ENCODE results near the gene LONRF3. TPM values are rescaled to one million over a fixed set of nuclear protein-coding genes. Genes with fewer than 3 reads are reported as not detected.
"Not testable (repeated sequence)": the region's sequence is repeated elsewhere in the genome, so short reads cannot be mapped to it uniquely, and the experiment has no call there.

LONRF3 gene
- total RNA-seq, 2 donors from 2014 or later, result 3.5 to 8.1 TPM

DNA sequence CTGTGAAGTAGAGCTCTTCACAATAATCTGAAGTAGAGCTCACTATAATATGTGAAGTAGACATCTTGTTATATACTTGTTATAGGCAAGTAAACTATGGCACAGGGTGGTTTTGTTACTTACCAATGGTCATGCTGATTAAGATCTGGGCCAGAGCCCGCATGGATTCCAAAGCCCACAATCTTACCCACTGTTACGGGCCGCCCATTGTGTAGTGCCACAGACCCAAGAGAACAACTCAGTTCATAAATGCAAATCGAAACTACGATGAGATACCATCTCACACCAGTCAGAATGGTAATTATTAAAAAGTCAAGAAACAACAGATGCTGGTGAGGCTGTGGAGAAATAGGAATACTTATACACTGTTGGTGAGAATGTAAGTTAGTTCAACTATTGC lies 51.5 kb downstream of the LONRF3 start:
- no peaks in the 10 kb centered on the region for H3K36me3 ChIP-seq
- H3K27me3 ChIP-seq (replicated peaks; ENCODE audit: insufficient read depth), result no peaks in the 10 kb centered on the region
- no peak for DNase-seq (ENCODE audit: low spot score)
- WGBS, result 97% methylated on average over 5 of the region's 5 CpGs
- TF ChIP-seq POLR2AphosphoS5 (IDR thresholded peaks at IDR 0.05) (no peak), POLR2A (IDR thresholded peaks at IDR 0.05) (no peak)
- TF ChIP-seq, protein P1, sequence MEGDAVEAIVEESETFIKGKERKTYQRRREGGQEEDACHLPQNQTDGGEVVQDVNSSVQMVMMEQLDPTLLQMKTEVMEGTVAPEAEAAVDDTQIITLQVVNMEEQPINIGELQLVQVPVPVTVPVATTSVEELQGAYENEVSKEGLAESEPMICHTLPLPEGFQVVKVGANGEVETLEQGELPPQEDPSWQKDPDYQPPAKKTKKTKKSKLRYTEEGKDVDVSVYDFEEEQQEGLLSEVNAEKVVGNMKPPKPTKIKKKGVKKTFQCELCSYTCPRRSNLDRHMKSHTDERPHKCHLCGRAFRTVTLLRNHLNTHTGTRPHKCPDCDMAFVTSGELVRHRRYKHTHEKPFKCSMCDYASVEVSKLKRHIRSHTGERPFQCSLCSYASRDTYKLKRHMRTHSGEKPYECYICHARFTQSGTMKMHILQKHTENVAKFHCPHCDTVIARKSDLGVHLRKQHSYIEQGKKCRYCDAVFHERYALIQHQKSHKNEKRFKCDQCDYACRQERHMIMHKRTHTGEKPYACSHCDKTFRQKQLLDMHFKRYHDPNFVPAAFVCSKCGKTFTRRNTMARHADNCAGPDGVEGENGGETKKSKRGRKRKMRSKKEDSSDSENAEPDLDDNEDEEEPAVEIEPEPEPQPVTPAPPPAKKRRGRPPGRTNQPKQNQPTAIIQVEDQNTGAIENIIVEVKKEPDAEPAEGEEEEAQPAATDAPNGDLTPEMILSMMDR (IDR thresholded peaks at IDR 0.05), result no peak
- H3K4me3 ChIP-seq, result no peak overlapping the region
- no peaks in the 10 kb centered on the region for H3K9me3 ChIP-seq
- intact Hi-C loops (cut with DNase I), result no loop called here
- H3K27ac ChIP-seq, result no peak overlapping the region
- H3K4me1 ChIP-seq (replicated peaks), result no peaks in the 10 kb centered on the region

DNA sequence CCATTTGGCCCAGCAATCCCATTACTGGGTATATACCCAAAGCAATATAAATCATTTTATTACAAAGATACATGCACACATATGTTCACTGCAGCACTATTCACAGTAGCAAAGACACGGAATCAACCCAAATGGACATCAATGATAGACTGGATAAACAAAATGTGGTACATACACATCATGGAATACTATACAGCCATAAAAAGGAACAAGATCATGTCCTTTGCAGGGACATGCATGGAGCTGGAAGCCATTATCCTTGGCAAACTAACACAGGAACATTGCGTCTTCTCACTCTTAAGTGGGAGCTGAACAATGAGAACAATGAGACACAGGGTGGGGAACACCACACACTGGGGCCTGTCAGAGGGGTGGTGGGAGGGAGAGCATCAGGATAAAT lies 51.9 kb downstream of the LONRF3 start:
- 100% methylated on average over 2 of the region's 2 CpGs for WGBS
- H3K4me1 ChIP-seq (replicated peaks); H3K4me3 ChIP-seq; H3K36me3 ChIP-seq; H3K27me3 ChIP-seq (replicated peaks; ENCODE audit: insufficient read depth); DNase-seq (ENCODE audit: low spot score); intact Hi-C loops (cut with DNase I); H3K9me3 ChIP-seq; H3K27ac ChIP-seq: not testable (repeated sequence)

DNA sequence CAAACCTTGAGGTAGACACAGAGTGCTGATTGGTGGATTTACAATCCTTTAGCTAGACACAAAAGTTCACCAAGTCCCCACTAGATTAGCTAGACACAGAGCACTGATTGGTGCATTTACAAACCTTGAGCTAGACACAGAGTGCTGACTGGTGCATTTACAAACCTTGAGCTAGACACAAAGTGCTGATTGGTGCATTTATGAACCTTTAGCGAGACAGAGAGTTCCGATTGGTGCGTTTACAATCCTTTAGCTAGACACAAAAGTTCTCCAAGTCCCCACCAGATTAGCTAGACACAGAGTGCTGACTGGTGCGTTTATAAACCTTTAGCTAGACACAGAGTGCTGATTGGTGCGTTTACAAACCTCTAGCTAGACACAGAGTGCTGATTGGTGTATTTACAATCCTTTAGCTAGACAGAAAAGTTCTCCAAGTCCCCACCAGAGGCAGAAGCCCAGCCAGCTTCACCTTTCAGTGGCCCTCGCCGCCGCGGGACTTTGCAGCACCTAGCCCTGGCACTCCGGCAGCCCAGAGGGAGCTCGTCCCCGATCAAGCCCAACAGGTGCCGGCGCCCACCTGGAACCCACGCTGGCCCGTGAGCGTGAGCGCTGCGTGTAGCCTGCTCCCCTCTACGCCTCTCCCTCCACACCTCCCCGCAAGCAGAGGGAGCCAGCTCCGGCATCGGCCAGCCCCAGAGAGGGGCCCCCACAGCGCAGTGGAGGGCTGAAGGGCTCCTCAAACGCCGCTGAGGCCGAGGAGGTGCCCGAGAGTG lies 53.7 kb downstream of the LONRF3 start:
- H3K9me3 ChIP-seq; H3K27me3 ChIP-seq (replicated peaks; ENCODE audit: insufficient read depth); H3K27ac ChIP-seq; DNase-seq (ENCODE audit: low spot score); H3K4me3 ChIP-seq; H3K36me3 ChIP-seq; H3K4me1 ChIP-seq (replicated peaks); intact Hi-C loops (cut with DNase I): not testable (repeated sequence)
- WGBS, result 94% methylated on average over 12 of the region's 28 CpGs

DNA sequence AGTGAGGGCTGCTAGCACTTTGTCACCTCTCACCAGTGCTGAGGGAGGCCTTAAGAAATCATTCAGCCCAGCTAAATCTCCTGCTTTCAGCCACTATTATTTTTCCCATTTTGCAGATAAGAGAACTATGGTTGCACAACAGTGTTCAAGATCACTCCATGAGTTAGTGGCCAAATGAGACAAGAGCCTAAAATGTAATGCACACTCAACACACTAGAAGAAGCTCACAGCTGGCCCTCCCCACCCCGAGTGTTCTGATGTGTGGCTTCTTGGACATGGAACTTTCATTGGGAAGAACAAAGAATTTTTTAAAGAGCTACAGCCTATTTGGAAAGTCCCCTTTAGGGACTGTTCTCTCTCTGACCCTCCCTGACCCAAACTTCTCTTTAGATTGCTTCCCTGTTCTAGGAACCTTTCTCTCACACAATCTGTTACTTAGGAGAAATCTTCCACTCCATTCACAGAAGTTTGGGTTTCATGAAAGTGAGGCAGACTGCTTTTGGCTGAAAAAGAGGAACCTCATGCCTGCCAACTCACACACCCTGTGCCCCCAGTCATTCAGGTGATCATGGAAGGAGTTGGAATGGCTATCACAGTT lies 54.4 kb downstream of the LONRF3 start:
- intact Hi-C loops (cut with DNase I), result no loop called here

DNA sequence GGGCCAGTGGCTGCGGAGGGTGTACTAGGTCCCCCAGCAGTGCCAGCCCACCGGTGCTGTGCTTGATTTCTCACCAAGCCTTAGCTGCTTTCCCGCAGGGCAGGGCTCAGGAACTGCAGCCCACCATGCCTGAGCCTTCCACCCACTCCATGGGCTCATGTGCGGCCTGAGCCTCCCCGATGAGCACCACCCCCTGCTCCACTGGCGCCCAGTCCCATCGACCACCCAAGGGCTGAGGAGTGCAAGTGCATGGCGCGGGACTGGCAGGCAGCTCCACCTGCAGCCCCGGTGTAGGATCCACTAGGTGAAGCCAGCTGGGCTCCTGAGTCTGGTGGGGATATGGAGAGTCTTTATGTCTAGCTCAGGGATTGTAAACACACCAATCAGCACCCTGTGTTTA lies 55.2 kb downstream of the LONRF3 start:
- H3K27me3 ChIP-seq (replicated peaks; ENCODE audit: insufficient read depth); H3K27ac ChIP-seq; H3K4me1 ChIP-seq (replicated peaks); H3K36me3 ChIP-seq; H3K9me3 ChIP-seq; H3K4me3 ChIP-seq; intact Hi-C loops (cut with DNase I); DNase-seq (ENCODE audit: low spot score): not testable (repeated sequence)
- WGBS, result 98% methylated on average over 6 of the region's 10 CpGs

More for the DNA sequence above, 54.4 kb downstream of the LONRF3 start:
- DNase-seq (ENCODE audit: low spot score), result no peak
- H3K27me3 ChIP-seq (replicated peaks; ENCODE audit: insufficient read depth), result no peaks in the 10 kb centered on the region
- TF ChIP-seq POLR2A (IDR thresholded peaks at IDR 0.05) (no peak), POLR2AphosphoS5 (IDR thresholded peaks at IDR 0.05) (no peak)
- TF ChIP-seq, protein P1 (IDR thresholded peaks at IDR 0.05), result no peak
- no peaks in the 10 kb centered on the region for H3K4me1 ChIP-seq (replicated peaks)
- H3K9me3 ChIP-seq, result no peaks in the 10 kb centered on the region
- no peak overlapping the region for H3K4me3 ChIP-seq
- WGBS, result 64% methylated on average over 1 of the region's 1 CpG
- no peaks in the 10 kb centered on the region for H3K36me3 ChIP-seq
- no peak overlapping the region for H3K27ac ChIP-seq

DNA sequence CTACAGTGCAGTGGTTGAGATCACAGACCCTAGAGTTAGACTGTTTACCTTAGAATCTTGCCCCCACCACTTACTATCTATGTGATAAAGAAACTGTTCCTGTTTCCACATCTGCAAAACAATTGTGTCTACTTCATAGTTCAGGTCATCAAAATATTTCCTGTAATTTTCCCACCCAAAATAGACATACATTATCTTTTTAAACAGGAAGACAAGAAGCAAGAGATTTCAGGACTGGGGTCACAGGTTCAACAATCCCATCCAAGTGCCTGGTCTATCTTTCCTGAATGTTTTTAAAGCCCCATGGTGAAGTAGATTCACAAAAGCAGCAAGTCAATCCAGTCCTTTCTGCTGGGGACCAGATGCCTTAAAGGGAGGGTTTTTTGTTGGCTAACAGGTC lies 56.6 kb downstream of the LONRF3 start:
- TF ChIP-seq, protein P1 (IDR thresholded peaks at IDR 0.05), result no peak
- Histone ChIP-seq H3K27ac (no peak overlapping the region), H3K4me3 (no peak overlapping the region), H3K9me3 (no peaks in the 10 kb centered on the region), H3K4me1 (replicated peaks) (no peaks in the 10 kb centered on the region), H3K36me3 (no peaks in the 10 kb centered on the region), H3K27me3 (replicated peaks; ENCODE audit: insufficient read depth) (no peaks in the 10 kb centered on the region)
- intact Hi-C loops (cut with DNase I), result no loop called here
- DNase-seq (ENCODE audit: low spot score), result no peak
